K562 (cell line): ENCODE results near the gene TNFRSF13B.

Experiments
- EZH2 ChIP-seq: IDR thresholded peaks from 2 replicates; pipeline ENCODE4 v1.6.1; 2012; ENCODE audit warnings: low read depth, mild to moderate bottlenecking, inconsistent platforms, low read length, borderline replicate concordance
- HCFC1 ChIP-seq: IDR thresholded peaks from 2 replicates; pipeline ENCODE4 v1.6.1; 2012; ENCODE audit warnings: low read depth, low read length, improper control_type of control experiment
- HDAC2 ChIP-seq: fragments of 450-650 bp; IDR thresholded peaks from 2 replicates; pipeline ENCODE4 v1.6.1; 2016; ENCODE audit warnings: mild to moderate bottlenecking
- HNRNPK ChIP-seq: fragments of 200-400 bp; formaldehyde crosslinking; IDR thresholded peaks from one replicate; pipeline ENCODE4 v1.6.1; 2018; ENCODE audit warnings: mild to moderate bottlenecking, low read depth, low read length; ENCODE audit not compliant: poor library complexity, severe bottlenecking
- NFATC3 ChIP-seq: fragments of 450-650 bp; IDR thresholded peaks from 2 replicates; pipeline ENCODE4 v1.6.1; 2017; ENCODE audit warnings: mild to moderate bottlenecking
- NFE2 ChIP-seq: IDR thresholded peaks from 2 replicates; pipeline ENCODE4 v1.6.1; 2014; ENCODE audit warnings: antibody characterized with exemption, low read depth
- POLR2A ChIP-seq: fragments of 450-650 bp; conservative IDR thresholded peaks from 2 replicates; pipeline ENCODE4 v1.6.1; 2016
- TRIM24 ChIP-seq, 2 experiments: fragments of 450-650 bp; IDR thresholded peaks; 2 replicates each; pipeline ENCODE4 v1.6.1; 2016
- TRIM28 ChIP-seq: fragments of 450-650 bp; IDR thresholded peaks from 2 replicates; pipeline ENCODE4 v1.6.1; 2017
- ZNF561 ChIP-seq: fragments of 450-650 bp; formaldehyde crosslinking; conservative IDR thresholded peaks from 2 replicates; pipeline ENCODE4 v1.4.0; 2020; ENCODE audit warnings: mild to moderate bottlenecking, moderate library complexity
- TF ChIP-seq, protein P1 (sequence below): sonication (generic); formaldehyde crosslinking; IDR thresholded peaks from 2 replicates; pipeline ENCODE4 v1.8.1; 2023; ENCODE audit warnings: mild to moderate bottlenecking, missing genetic modification reagents

DNA sequence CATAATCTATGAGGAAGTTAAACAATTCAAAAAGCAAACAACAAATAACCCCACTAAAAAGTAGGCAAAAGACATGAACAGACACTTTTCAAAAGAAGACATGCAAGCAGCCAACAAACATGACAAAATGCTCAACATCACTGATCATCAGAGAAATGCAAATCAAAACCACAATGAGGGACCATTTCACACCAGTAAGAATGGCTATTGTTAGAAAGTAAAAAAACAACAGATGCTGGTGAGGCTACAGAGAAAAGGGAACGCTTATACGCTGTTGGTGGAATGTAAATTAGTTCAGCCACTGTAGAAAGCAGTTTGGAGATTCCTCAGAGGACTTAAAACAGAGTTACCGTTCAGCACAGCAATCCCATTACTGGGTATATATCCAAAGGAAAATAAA lies 24.4 kb downstream of the TNFRSF13B start:
- TF ChIP-seq TRIM28 = no peak
- TF ChIP-seq HCFC1 = no peak
- no peak for TF ChIP-seq NFATC3
- TF ChIP-seq TRIM24 (IDR thresholded peaks at IDR 0.05) = no peak
- TF ChIP-seq HNRNPK = no peak
- no peak for TF ChIP-seq HDAC2
- no peak for TF ChIP-seq ZNF561 (CRISPR knock-in tag)
- no peak for TF ChIP-seq EZH2
- TF ChIP-seq NFE2 = no peak
- TF ChIP-seq, protein P1, sequence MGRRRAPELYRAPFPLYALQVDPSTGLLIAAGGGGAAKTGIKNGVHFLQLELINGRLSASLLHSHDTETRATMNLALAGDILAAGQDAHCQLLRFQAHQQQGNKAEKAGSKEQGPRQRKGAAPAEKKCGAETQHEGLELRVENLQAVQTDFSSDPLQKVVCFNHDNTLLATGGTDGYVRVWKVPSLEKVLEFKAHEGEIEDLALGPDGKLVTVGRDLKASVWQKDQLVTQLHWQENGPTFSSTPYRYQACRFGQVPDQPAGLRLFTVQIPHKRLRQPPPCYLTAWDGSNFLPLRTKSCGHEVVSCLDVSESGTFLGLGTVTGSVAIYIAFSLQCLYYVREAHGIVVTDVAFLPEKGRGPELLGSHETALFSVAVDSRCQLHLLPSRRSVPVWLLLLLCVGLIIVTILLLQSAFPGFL (CRISPR knock-in tag) = no peak
- no peak for TF ChIP-seq POLR2A
